ENCODE measurements around the gene DOK7. TPM values are rescaled to one million over a fixed set of nuclear protein-coding genes. Genes with fewer than 3 reads are reported as not detected.
A peak's percentile ranks its signal among the peaks of the same experiment; 100 is the strongest.
"Not testable (repeated sequence)": the region's sequence is repeated elsewhere in the genome, so short reads cannot be mapped to it uniquely, and the experiment has no call there.

DOK7 gene
- total RNA-seq, 1 donor from 2014 or later, result 5.1 TPM

DNA sequence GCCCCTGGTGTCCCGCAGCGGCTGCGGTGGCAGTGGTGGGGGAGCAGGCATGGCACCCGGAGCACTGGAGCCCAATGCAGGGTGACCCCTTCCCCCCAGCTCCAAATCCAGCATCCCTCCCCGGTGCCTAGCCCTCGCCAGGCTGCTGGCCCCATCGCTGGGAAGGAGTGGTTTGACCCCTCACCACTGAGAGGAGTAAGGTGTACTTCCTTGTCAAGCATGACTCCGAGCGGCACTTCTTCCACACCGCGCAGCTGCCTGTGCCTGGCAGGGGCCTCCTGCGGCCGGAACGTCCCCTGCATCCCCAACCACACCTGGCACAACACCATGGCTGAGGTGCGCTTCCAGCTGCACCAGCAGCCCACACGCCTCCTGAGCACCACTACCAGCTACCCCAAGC, 42.1 kb downstream of the DOK7 start:
- Mint-ChIP-seq H3K4me3 (ENCODE audit: unreplicated experiment) (no peak overlapping the region), H3K36me3 (ENCODE audit: unreplicated experiment) (no peaks in the 10 kb centered on the region), H3K9me3 (ENCODE audit: unreplicated experiment) (peaks cover 5% of the 10 kb centered on the region), H3K27me3 (ENCODE audit: unreplicated experiment) (peaks cover 3% of the 10 kb centered on the region), H3K4me1 (ENCODE audit: low read depth, unreplicated experiment) (peaks cover 3% of the 10 kb centered on the region), H3K27ac (ENCODE audit: unreplicated experiment) (no peak overlapping the region)
- DNase-seq, result no peak
- TF ChIP-seq, protein P1, sequence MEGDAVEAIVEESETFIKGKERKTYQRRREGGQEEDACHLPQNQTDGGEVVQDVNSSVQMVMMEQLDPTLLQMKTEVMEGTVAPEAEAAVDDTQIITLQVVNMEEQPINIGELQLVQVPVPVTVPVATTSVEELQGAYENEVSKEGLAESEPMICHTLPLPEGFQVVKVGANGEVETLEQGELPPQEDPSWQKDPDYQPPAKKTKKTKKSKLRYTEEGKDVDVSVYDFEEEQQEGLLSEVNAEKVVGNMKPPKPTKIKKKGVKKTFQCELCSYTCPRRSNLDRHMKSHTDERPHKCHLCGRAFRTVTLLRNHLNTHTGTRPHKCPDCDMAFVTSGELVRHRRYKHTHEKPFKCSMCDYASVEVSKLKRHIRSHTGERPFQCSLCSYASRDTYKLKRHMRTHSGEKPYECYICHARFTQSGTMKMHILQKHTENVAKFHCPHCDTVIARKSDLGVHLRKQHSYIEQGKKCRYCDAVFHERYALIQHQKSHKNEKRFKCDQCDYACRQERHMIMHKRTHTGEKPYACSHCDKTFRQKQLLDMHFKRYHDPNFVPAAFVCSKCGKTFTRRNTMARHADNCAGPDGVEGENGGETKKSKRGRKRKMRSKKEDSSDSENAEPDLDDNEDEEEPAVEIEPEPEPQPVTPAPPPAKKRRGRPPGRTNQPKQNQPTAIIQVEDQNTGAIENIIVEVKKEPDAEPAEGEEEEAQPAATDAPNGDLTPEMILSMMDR (IDR thresholded peaks at IDR 0.05; ENCODE audit: partially characterized antibody, unreplicated experiment), result no peak

DNA sequence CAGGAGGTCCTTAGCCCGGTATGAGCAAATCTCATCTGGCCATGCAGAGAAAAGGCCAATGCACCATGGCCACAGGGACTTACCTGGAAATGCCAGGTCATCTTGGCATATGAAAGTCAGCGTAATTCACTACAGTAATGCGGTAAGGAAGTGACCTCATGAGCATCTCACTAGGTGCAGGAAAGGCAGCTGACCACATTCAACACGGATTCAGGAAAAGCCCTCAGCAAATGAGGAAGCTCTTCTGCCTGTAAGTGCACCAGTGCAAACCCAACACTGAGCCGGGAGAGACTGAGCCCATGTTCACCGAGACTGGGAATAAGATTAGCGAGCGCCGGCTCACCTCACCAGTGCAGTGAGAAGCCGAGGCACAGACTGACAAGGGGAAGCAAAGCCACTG, 45.4 kb downstream of the DOK7 start:
- Mint-ChIP-seq H3K9me3 (ENCODE audit: unreplicated experiment) (peaks cover 2% of the 10 kb centered on the region), H3K27ac (ENCODE audit: unreplicated experiment) (no peak overlapping the region), H3K36me3 (ENCODE audit: unreplicated experiment) (peaks cover 4% of the 10 kb centered on the region), H3K4me3 (ENCODE audit: unreplicated experiment) (no peak overlapping the region), H3K4me1 (ENCODE audit: low read depth, unreplicated experiment) (no peaks in the 10 kb centered on the region), H3K27me3 (ENCODE audit: unreplicated experiment) (peaks cover 3% of the 10 kb centered on the region)
- no peak for DNase-seq
- TF ChIP-seq, protein P1 (IDR thresholded peaks at IDR 0.05; ENCODE audit: partially characterized antibody, unreplicated experiment), result no peak

DNA sequence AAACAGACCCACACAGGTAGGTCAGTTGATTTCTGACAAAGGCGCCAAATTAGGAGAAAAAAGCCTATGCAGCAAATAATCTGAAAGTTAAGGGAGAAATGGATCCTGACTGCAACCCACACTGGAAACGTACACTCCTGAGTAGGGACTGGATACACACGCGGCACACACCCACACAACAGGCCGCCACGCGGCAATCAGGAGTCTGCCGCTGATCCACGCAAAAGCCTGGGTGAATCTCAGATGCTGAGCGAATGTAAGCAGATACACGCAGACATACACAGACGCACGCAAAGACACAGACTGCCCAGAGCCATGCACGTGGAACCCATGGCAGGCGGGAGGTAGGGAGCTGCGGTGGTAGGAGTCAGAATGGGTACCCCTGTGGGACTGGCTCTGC, 47.4 kb downstream of the DOK7 start:
- Mint-ChIP-seq H3K27ac (ENCODE audit: unreplicated experiment) (no peak overlapping the region), H3K4me1 (ENCODE audit: low read depth, unreplicated experiment) (no peaks in the 10 kb centered on the region), H3K9me3 (ENCODE audit: unreplicated experiment) (peaks cover 1% of the 10 kb centered on the region), H3K27me3 (ENCODE audit: unreplicated experiment) (peaks cover 3% of the 10 kb centered on the region), H3K4me3 (ENCODE audit: unreplicated experiment) (no peak overlapping the region), H3K36me3 (ENCODE audit: unreplicated experiment) (peaks cover 4% of the 10 kb centered on the region)
- DNase-seq, result no peak
- TF ChIP-seq, protein P1 (IDR thresholded peaks at IDR 0.05; ENCODE audit: partially characterized antibody, unreplicated experiment), result no peak

DNA sequence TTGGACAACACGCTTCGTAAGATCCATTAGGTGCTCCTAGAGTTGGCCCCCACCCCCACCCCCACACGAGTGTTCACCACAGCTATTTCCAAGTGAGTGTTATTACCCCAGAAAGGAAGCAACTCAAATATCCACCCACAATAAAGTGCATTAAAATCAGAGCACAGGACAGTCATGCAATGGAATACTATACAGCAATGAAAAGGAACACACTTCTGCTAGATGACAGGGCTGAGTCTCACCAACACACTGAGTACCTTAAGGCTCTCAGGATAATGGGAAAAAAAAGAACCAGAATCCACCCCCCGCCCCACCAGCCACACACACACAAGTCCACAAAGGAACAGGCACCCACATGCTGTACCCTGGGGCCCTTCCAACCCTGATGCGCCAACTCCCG, 48.1 kb downstream of the DOK7 start:
- Mint-ChIP-seq H3K9me3 (ENCODE audit: unreplicated experiment) (peaks cover 5% of the 10 kb centered on the region), H3K4me3 (ENCODE audit: unreplicated experiment) (no peak overlapping the region), H3K4me1 (ENCODE audit: low read depth, unreplicated experiment) (no peaks in the 10 kb centered on the region), H3K27ac (ENCODE audit: unreplicated experiment) (no peak overlapping the region), H3K27me3 (ENCODE audit: unreplicated experiment) (peaks cover 3% of the 10 kb centered on the region), H3K36me3 (ENCODE audit: unreplicated experiment) (peaks cover 4% of the 10 kb centered on the region)
- DNase-seq, result no peak
- TF ChIP-seq, protein P1 (IDR thresholded peaks at IDR 0.05; ENCODE audit: partially characterized antibody, unreplicated experiment), result no peak

DNA sequence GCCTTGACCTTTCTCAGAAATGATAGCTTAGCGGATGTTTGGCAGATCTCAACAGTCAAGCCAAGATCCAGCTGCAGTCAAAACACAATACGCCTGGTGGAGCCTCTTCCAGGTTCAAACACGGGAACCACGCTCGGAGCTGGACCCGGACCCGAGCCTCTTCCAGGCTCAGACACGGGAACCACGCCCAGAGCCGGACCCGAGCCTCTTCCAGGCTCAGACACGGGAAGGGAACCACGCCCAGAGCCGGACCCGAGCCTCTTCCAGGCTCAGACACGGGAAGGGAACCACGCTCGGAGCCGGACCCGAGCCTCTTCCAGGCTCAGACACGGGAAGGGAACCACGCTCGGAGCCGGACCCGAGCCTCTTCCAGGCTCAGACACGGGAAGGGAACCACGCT, 48.5 kb downstream of the DOK7 start:
- DNase-seq; H3K4me1 Mint-ChIP-seq (ENCODE audit: low read depth, unreplicated experiment); H3K27me3 Mint-ChIP-seq (ENCODE audit: unreplicated experiment); H3K9me3 Mint-ChIP-seq (ENCODE audit: unreplicated experiment); H3K36me3 Mint-ChIP-seq (ENCODE audit: unreplicated experiment); H3K4me3 Mint-ChIP-seq (ENCODE audit: unreplicated experiment); H3K27ac Mint-ChIP-seq (ENCODE audit: unreplicated experiment): not testable (repeated sequence)

DNA sequence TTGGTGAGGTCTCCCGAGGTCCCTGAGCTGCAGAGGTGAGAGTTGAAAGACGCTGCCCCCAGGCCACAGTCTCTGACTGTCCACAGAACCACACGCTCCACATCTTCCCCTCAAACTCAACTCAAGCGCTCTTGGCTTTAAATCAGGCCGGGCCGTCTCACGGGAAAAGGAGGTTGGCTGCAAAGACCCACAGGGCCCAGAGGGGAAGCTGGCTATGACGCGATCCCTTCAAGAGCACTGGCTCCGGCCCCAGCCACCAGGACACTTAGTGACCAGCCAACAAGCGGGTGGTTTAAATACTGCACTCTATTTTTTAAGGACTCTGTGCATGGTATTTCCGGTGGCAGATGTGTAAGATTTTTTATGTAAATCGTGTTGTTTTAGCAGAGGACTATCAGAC, 49.2 kb downstream of the DOK7 start:
- Mint-ChIP-seq H3K36me3 (ENCODE audit: unreplicated experiment) (peaks cover 4% of the 10 kb centered on the region), H3K27me3 (ENCODE audit: unreplicated experiment) (peaks cover 3% of the 10 kb centered on the region), H3K27ac (ENCODE audit: unreplicated experiment) (no peak overlapping the region), H3K4me1 (ENCODE audit: low read depth, unreplicated experiment) (no peaks in the 10 kb centered on the region), H3K9me3 (ENCODE audit: unreplicated experiment) (peaks cover 5% of the 10 kb centered on the region), H3K4me3 (ENCODE audit: unreplicated experiment) (no peak overlapping the region)
- DNase-seq, result peak; percentile 15
- TF ChIP-seq, protein P1 (IDR thresholded peaks at IDR 0.05; ENCODE audit: partially characterized antibody, unreplicated experiment), result no peak
